SK-N-SH (cell line): ENCODE results near the gene CCNK.

Experiments used
- ELF1 ChIP-seq: IDR thresholded peaks from 2 replicates; pipeline ENCODE4 v1.4.0; 2012
- EP300 ChIP-seq, 2 experiments: IDR thresholded peaks; 2 replicates each; pipeline versions ENCODE4 v1.4.0 to v1.6.1; 2012; ENCODE audit warnings: borderline replicate concordance in 1 of 2, low read depth in 1 of 2, low read length in 1 of 2
- FOXM1 ChIP-seq: IDR thresholded peaks from 2 replicates; pipeline ENCODE4 v1.4.0; 2012; ENCODE audit warnings: low read depth, mild to moderate bottlenecking
- JUND ChIP-seq: IDR thresholded peaks from 2 replicates; pipeline ENCODE4 v1.4.0; 2012
- POLR2AphosphoS5 ChIP-seq: IDR thresholded peaks from 2 replicates; pipeline ENCODE4 v1.6.1; 2012; ENCODE audit warnings: low read depth, low read length
- RAD21 ChIP-seq: IDR thresholded peaks from 2 replicates; pipeline ENCODE4 v1.6.1; 2012; ENCODE audit warnings: mild to moderate bottlenecking, low read length
- SIN3A ChIP-seq: IDR thresholded peaks from 2 replicates; pipeline ENCODE4 v1.6.1; 2012; ENCODE audit warnings: low read depth, mild to moderate bottlenecking, low read length, moderate library complexity, borderline replicate concordance
- SMC3 ChIP-seq: IDR thresholded peaks from 2 replicates; pipeline ENCODE4 v1.6.1; 2012; ENCODE audit warnings: low read depth, low read length, improper control_type of control experiment
- TCF12 ChIP-seq: IDR thresholded peaks from 2 replicates; pipeline ENCODE4 v1.4.0; 2012
- YY1 ChIP-seq: IDR thresholded peaks from 2 replicates; pipeline ENCODE4 v1.4.0; 2012; ENCODE audit warnings: low read depth, mild to moderate bottlenecking
- TF ChIP-seq, protein P1 (sequence below): fragments of 200-600 bp; sonication (generic); IDR thresholded peaks from 2 replicates; pipeline ENCODE4 v1.6.1; 2017; ENCODE audit warnings: antibody characterized with exemption, mild to moderate bottlenecking, moderate library complexity
- TF ChIP-seq, protein P2 (sequence below): fragments of 150-350 bp; IDR thresholded peaks from 2 replicates; pipeline ENCODE4 v1.6.1; 2017; ENCODE audit warnings: antibody characterized with exemption, low read length, low read depth, borderline replicate concordance
- TF ChIP-seq, protein P3 (sequence below): IDR thresholded peaks from 2 replicates; pipeline ENCODE4; 2012
- TF ChIP-seq, protein P4 (sequence below): IDR thresholded peaks from 2 replicates; pipeline ENCODE4 v1.4.0; 2012; ENCODE audit warnings: low read depth, borderline replicate concordance

DNA sequence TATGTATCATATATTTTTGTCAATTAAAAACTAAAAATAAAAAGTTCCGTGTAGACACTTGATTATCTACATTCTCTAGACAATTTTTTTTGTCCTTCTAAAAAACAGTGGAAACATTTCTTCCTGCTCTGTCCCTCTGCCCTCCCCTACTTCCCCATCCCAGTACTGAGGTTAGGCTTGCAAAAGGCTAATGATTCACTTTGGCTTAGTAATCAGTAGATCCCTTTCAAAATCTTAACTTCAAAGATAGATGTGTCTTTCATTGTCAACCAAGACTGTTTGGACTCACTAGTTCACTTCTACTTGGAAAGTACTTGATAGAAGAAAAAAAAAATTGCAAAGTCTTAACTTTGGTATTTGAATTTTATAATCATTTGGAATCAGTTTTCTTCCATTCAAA lies 4.3 kb upstream of the CCNK start:
- TF ChIP-seq, protein P1, sequence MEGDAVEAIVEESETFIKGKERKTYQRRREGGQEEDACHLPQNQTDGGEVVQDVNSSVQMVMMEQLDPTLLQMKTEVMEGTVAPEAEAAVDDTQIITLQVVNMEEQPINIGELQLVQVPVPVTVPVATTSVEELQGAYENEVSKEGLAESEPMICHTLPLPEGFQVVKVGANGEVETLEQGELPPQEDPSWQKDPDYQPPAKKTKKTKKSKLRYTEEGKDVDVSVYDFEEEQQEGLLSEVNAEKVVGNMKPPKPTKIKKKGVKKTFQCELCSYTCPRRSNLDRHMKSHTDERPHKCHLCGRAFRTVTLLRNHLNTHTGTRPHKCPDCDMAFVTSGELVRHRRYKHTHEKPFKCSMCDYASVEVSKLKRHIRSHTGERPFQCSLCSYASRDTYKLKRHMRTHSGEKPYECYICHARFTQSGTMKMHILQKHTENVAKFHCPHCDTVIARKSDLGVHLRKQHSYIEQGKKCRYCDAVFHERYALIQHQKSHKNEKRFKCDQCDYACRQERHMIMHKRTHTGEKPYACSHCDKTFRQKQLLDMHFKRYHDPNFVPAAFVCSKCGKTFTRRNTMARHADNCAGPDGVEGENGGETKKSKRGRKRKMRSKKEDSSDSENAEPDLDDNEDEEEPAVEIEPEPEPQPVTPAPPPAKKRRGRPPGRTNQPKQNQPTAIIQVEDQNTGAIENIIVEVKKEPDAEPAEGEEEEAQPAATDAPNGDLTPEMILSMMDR, result no peak
- TF ChIP-seq TCF12 (no peak), RAD21 (no peak), EP300 (IDR thresholded peaks at IDR 0.05; ENCODE audit: borderline replicate concordance in 1 of 2, low read depth in 1 of 2, low read length in 1 of 2) (no peak), POLR2AphosphoS5 (no peak), SIN3A (no peak), ELF1 (no peak), SMC3 (no peak), FOXM1 (no peak), JUND (no peak), YY1 (no peak)
- TF ChIP-seq, protein P2, sequence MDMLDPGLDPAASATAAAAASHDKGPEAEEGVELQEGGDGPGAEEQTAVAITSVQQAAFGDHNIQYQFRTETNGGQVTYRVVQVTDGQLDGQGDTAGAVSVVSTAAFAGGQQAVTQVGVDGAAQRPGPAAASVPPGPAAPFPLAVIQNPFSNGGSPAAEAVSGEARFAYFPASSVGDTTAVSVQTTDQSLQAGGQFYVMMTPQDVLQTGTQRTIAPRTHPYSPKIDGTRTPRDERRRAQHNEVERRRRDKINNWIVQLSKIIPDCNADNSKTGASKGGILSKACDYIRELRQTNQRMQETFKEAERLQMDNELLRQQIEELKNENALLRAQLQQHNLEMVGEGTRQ, result no peak
- TF ChIP-seq, protein P3, sequence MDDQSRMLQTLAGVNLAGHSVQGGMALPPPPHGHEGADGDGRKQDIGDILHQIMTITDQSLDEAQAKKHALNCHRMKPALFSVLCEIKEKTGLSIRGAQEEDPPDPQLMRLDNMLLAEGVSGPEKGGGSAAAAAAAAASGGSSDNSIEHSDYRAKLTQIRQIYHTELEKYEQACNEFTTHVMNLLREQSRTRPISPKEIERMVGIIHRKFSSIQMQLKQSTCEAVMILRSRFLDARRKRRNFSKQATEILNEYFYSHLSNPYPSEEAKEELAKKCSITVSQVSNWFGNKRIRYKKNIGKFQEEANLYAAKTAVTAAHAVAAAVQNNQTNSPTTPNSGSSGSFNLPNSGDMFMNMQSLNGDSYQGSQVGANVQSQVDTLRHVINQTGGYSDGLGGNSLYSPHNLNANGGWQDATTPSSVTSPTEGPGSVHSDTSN, result no peak
- TF ChIP-seq, protein P4, sequence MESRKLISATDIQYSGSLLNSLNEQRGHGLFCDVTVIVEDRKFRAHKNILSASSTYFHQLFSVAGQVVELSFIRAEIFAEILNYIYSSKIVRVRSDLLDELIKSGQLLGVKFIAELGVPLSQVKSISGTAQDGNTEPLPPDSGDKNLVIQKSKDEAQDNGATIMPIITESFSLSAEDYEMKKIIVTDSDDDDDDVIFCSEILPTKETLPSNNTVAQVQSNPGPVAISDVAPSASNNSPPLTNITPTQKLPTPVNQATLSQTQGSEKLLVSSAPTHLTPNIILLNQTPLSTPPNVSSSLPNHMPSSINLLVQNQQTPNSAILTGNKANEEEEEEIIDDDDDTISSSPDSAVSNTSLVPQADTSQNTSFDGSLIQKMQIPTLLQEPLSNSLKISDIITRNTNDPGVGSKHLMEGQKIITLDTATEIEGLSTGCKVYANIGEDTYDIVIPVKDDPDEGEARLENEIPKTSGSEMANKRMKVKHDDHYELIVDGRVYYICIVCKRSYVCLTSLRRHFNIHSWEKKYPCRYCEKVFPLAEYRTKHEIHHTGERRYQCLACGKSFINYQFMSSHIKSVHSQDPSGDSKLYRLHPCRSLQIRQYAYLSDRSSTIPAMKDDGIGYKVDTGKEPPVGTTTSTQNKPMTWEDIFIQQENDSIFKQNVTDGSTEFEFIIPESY, result no peak
